WI38 (cell line): ENCODE data around the gene FEV.

Experiments used
- H3K4me3 ChIP-seq: 2 replicates; pipeline ENCODE4 v1.5.1; 2011; ENCODE audit warnings: low read depth, mild to moderate bottlenecking, control low read depth, low read length
- TF ChIP-seq, protein P1 (sequence below): IDR thresholded peaks from 2 replicates; pipeline ENCODE4 v1.5.1; 2012; ENCODE audit warnings: low read depth, mild to moderate bottlenecking, control low read depth, low read length

The FEV gene

DNA sequence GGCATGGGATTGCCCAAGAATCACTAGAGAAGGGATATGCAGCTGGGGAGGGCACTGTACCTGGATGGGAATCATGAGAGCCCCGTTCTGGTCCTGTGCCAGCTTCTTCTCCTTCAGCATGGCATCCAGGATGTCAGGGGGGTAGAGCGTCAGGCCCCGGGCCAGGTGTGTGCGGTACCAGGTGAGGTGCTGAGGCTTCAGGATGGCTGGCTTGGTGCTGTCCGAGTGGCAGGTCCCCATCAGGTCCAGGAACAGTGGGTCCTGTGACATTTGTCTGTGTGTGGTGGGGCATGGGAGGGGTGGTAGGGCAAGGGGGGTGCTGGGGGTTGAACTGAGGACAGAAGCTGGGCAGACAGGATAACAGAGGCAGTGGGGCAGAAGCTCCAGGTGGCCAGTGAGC, 43.2 kb upstream of the FEV start:
- TF ChIP-seq, protein P1, sequence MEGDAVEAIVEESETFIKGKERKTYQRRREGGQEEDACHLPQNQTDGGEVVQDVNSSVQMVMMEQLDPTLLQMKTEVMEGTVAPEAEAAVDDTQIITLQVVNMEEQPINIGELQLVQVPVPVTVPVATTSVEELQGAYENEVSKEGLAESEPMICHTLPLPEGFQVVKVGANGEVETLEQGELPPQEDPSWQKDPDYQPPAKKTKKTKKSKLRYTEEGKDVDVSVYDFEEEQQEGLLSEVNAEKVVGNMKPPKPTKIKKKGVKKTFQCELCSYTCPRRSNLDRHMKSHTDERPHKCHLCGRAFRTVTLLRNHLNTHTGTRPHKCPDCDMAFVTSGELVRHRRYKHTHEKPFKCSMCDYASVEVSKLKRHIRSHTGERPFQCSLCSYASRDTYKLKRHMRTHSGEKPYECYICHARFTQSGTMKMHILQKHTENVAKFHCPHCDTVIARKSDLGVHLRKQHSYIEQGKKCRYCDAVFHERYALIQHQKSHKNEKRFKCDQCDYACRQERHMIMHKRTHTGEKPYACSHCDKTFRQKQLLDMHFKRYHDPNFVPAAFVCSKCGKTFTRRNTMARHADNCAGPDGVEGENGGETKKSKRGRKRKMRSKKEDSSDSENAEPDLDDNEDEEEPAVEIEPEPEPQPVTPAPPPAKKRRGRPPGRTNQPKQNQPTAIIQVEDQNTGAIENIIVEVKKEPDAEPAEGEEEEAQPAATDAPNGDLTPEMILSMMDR = no peak
- H3K4me3 ChIP-seq = no peak overlapping the region

DNA sequence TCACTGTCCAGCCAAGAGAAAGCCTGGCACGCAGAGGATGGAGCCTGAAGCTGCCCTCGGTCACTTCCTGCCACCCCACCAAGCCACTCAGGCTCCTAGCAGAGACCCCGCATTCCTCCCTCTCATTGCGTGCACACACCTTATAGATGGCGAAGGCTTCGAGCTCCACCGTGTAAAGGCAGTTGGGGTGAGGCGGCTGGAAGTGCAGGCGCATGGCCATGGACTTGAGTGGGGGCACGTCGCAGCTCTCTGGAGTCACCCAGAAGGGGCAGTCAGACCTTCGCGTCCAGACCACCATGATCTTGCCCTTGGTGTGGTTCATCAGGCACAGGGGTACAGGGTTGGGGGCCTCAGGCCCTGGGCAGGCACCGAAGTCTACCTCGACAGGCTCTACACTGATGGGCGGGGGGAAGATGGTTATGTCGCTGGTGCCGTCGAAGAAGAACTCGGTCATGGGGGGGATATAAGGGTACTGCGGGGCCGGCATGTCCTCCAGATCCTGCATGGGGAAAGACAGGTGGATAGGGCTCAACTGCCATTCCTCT, 42.6 kb upstream of the FEV start:
- TF ChIP-seq, protein P1 = no peak
- no peak overlapping the region for H3K4me3 ChIP-seq

DNA sequence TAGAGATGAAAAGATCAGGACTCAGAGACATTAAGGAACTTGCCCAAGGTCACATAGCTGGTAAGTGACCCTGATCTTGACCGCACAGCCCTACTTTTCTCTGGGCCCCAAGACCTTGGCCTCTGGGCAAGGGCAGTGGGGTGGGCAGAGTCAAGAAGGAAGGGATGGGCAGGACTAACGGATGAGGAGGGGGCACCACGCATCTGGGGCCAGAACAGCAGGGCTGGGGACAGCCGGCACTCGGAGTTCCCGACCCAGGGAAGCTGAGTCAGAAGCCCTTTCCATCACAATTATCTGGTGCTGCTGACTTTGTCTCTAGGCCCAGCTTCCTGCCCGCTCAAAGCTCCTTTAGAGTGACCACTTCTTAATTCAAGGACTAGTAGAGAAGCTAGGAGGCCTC, 42.0 kb upstream of the FEV start:
- H3K4me3 ChIP-seq = no peak overlapping the region
- TF ChIP-seq, protein P1 = no peak

DNA sequence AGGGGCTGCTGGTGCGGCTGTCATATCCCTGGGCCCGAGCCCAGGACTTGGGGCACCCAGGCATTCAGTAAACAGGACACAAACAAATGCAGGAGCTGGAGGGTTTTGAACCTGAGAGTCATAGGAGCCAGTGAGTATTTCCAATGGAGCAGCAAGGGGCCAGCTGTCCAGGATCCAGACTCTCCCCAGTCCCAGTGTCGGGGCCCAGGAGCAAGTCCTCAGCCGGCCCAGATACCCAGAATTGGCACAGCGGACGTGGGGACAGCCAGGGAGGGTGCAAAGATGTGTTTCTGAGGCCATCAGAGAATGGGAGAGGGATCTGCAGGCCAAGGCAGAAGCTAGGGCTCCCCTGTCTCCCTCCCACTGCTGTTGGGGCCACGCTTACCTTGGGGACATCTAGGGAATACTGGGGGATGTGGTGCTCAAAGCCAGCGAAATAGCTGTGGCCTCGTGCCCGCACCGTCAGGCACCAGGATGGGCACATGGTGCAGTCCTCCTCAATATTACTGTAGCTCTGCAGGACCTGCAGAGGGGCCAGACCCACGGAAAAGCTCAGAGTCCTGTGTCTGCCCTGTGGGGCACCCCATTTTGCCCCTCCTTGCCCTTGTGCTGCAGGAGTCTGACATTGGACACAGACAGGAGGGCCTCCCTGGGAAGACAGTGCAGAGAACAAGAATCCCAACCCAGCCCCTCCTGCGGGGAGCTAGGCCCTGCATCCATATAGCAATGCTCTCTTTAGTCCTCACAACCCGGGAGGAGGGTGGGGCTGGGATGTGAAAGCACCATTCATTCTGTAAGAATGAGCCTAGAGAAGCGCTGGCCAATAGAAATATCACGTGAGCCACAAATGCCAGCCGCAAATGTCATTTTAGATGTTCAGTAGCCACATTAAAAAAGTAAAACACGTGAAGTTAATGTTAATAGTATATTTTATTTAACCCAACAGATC, 40.9 kb upstream of the FEV start:
- H3K4me3 ChIP-seq = no peak overlapping the region
- TF ChIP-seq, protein P1 = no peak

DNA sequence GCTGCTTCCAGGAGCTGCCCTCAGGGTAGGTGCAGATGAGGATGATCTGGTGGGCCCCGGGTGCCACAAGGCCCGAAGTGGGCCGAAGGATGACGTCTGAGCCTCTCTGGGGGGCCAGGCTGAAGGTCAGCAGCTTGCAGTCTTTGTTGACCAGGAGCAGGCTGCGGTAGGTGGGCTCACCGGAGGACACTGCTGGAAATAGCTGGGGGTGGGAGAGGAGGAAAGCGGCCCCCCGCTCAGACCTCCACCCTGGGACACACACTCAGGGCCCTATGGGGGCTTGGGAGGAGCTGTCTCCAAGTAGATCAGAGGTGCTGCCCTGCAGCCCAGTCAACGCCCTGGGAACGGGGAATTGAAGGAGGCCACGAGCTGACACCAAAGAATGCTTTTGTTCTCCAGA, 39.1 kb upstream of the FEV start:
- TF ChIP-seq, protein P1 = no peak

DNA sequence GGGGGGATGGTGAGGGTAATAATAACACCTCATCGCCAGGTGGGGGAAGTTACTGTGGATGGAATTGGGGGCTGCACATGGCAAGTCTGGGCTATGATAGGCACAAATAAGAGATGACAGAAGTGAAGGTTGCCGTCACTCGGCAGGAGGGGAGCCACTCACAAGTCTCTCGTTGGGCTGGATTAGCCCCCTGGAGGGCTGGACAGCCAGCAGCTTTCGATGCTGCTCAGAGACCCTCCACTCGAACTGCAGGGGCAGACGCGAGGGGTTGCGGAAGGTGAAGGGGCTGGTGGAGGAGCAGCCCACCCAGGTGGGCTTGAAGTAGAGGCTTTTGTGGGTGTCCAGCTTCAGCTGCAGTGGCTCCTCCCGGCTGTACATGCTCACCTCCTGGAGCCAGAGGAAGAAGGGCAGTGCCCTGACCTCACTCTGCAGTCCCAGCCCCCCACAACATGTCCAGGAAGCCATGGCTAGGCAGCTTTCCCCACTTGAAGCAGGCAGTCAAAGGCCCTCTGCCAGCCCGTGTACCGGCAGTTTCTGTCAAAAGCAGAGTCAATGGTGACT, 38.1 kb upstream of the FEV start:
- TF ChIP-seq, protein P1 = no peak
- no peak overlapping the region for H3K4me3 ChIP-seq

More for the DNA sequence above, 39.1 kb upstream of the FEV start:
- no peak overlapping the region for H3K4me3 ChIP-seq

DNA sequence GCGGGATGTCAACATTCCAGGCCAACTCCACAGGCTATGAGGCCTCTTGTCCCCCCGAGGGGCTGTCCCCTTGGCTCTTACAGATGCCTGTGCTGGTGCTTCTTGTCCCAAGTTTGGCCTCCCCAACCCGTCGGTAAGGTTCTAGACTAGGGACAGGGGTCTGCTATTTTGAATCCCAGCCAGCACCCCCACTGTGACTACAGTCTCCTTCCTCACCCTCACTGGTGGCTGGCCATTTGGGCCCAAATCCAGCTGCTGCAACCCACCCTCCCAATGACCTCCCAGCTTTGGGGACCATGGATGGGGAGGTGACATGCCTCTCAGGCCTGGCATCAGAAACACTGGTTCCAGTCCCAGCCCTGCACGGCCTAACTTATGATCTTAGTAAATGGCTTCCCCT, 37.6 kb upstream of the FEV start:
- H3K4me3 ChIP-seq = no peak overlapping the region
- TF ChIP-seq, protein P1 = no peak
